SK-N-SH treated with all-trans-retinoic acid at 6 μM for 48 hours (cell line): Measurements from ENCODE around the gene ANO6.

Source experiments
- BACH2 ChIP-seq: fragments of 250-450 bp; sonication (Bioruptor Pico); IDR thresholded peaks from 2 replicates; pipeline ENCODE4 v1.9.0; 2021; ENCODE audit warnings: mild to moderate bottlenecking, borderline replicate concordance
- CSDC2 ChIP-seq: fragments of 250-450 bp; sonication (Bioruptor Pico); IDR thresholded peaks from 2 replicates; pipeline ENCODE4 v1.5.0; 2020; ENCODE audit warnings: mild to moderate bottlenecking, moderate library complexity
- CSRNP3 ChIP-seq: fragments of 250-450 bp; sonication (Bioruptor Pico); IDR thresholded peaks from 2 replicates; pipeline ENCODE4 v1.5.1; 2021; ENCODE audit warnings: mild to moderate bottlenecking, moderate library complexity
- ESRRG ChIP-seq: fragments of 250-450 bp; sonication (Bioruptor Pico); IDR thresholded peaks from 2 replicates; pipeline ENCODE4 v1.6.1; 2021; ENCODE audit warnings: mild to moderate bottlenecking
- GLIS3 ChIP-seq: fragments of 250-450 bp; sonication (Bioruptor Pico); IDR thresholded peaks from 2 replicates; pipeline ENCODE4 v1.5.0; 2020; ENCODE audit warnings: mild to moderate bottlenecking, moderate library complexity
- POU6F1 ChIP-seq: fragments of 250-450 bp; sonication (Bioruptor Pico); IDR thresholded peaks from 2 replicates; pipeline ENCODE4 v1.8.0; 2021; ENCODE audit warnings: low read depth, mild to moderate bottlenecking, moderate library complexity, borderline replicate concordance
- PPARA ChIP-seq: fragments of 250-450 bp; sonication (Bioruptor Pico); IDR thresholded peaks from 2 replicates; pipeline ENCODE4 v1.5.0; 2020; ENCODE audit warnings: mild to moderate bottlenecking, borderline replicate concordance
- RARB ChIP-seq: fragments of 250-450 bp; sonication (Bioruptor Pico); IDR thresholded peaks from 2 replicates; pipeline ENCODE4 v1.8.0; 2021; ENCODE audit warnings: mild to moderate bottlenecking, moderate library complexity
- ZFP3 ChIP-seq: fragments of 250-450 bp; sonication (Bioruptor Pico); IDR thresholded peaks from 2 replicates; pipeline ENCODE4 v1.5.0; 2020; ENCODE audit warnings: mild to moderate bottlenecking, moderate library complexity
- ZFP30 ChIP-seq: fragments of 450-650 bp; formaldehyde crosslinking; IDR thresholded peaks from 2 replicates; pipeline ENCODE4 v1.5.0; 2022; ENCODE audit warnings: mild to moderate bottlenecking, moderate library complexity
- ZNF70 ChIP-seq: fragments of 450-650 bp; formaldehyde crosslinking; IDR thresholded peaks from 2 replicates; pipeline ENCODE4 v1.5.0; 2020; ENCODE audit warnings: mild to moderate bottlenecking, moderate library complexity
- ZNF8 ChIP-seq: fragments of 450-650 bp; formaldehyde crosslinking; IDR thresholded peaks from 2 replicates; pipeline ENCODE4 v1.5.0; 2020; ENCODE audit warnings: mild to moderate bottlenecking, moderate library complexity
- TF ChIP-seq, protein P1 (sequence below): fragments of 250-450 bp; sonication (Bioruptor Pico); IDR thresholded peaks from 2 replicates; pipeline ENCODE4 v1.8.0; 2020; ENCODE audit warnings: mild to moderate bottlenecking, moderate library complexity, borderline replicate concordance

DNA sequence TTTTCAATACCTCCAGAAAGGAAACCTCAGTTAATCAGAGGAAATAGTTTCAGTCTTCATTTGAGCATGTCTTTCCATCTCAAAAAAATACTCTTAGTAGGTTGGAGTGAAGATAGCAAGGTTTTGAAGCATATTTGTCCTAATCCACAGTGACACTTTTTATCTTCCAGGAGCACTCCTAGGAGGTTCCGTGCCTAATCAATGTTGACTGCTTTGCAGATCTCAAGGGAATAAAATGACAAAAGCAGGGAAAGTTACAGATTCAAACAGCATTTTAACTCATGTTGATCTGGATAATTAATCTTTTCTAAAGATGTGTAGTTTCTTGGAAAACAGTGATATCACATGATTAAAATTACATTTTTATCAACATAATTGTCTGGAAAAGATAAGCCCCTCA lies 213.9 kb downstream of the ANO6 start:
- TF ChIP-seq CSRNP3 (CRISPR knock-in tag) = no peak
- TF ChIP-seq ZFP3 (CRISPR knock-in tag) = no peak
- TF ChIP-seq PPARA (CRISPR knock-in tag) = no peak
- no peak for TF ChIP-seq ESRRG
- TF ChIP-seq, protein P1, sequence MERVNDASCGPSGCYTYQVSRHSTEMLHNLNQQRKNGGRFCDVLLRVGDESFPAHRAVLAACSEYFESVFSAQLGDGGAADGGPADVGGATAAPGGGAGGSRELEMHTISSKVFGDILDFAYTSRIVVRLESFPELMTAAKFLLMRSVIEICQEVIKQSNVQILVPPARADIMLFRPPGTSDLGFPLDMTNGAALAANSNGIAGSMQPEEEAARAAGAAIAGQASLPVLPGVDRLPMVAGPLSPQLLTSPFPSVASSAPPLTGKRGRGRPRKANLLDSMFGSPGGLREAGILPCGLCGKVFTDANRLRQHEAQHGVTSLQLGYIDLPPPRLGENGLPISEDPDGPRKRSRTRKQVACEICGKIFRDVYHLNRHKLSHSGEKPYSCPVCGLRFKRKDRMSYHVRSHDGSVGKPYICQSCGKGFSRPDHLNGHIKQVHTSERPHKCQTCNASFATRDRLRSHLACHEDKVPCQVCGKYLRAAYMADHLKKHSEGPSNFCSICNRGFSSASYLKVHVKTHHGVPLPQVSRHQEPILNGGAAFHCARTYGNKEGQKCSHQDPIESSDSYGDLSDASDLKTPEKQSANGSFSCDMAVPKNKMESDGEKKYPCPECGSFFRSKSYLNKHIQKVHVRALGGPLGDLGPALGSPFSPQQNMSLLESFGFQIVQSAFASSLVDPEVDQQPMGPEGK (CRISPR knock-in tag) = no peak
- no peak for TF ChIP-seq ZFP30 (CRISPR knock-in tag)
- no peak for TF ChIP-seq RARB (CRISPR knock-in tag)
- no peak for TF ChIP-seq POU6F1 (CRISPR knock-in tag)
- no peak for TF ChIP-seq ZNF70
- no peak for TF ChIP-seq CSDC2 (CRISPR knock-in tag)
- no peak for TF ChIP-seq GLIS3
- TF ChIP-seq BACH2 (CRISPR knock-in tag) = no peak
- no peak for TF ChIP-seq ZNF8
